Smooth muscle cell (in vitro differentiated cells): ENCODE results near the gene LIPA. TPM values are rescaled to one million over a fixed set of nuclear protein-coding genes. Genes with fewer than 3 reads are reported as not detected.

ENCODE experiments used
- DNase-seq: peaks from one replicate; lab custom pipeline; 2025; ENCODE audit not compliant: unreplicated experiment; lab: John Stamatoyannopoulos, UW
- H2AFZ ChIP-seq: fragments of 200-600 bp; sonication (generic); 2 replicates; pipeline ENCODE4 v1.6.0; 2016; ENCODE audit warnings: antibody characterized with exemption, low read depth, mild to moderate bottlenecking
- H3F3A ChIP-seq: fragments of 200-600 bp; sonication (generic); 2 replicates; pipeline ENCODE4 v1.6.0; 2017; ENCODE audit warnings: antibody characterized with exemption, low read depth
- H3K27ac ChIP-seq: fragments of 200-600 bp; sonication (generic); 2 replicates; pipeline ENCODE4 v1.5.1; 2016; ENCODE audit warnings: low read depth, mild to moderate bottlenecking
- H3K27me3 ChIP-seq: fragments of 200-600 bp; sonication (generic); 2 replicates; pipeline ENCODE4 v1.6.1; 2016; ENCODE audit warnings: low read depth, mild to moderate bottlenecking
- H3K36me3 ChIP-seq: fragments of 200-600 bp; sonication (generic); 2 replicates; pipeline ENCODE4 v1.5.1; 2016; ENCODE audit warnings: low read depth
- H3K4me1 ChIP-seq: fragments of 200-600 bp; sonication (generic); 2 replicates; pipeline ENCODE4 v1.5.1; 2016; ENCODE audit warnings: low read depth
- H3K4me2 ChIP-seq: fragments of 200-600 bp; sonication (generic); 2 replicates; pipeline ENCODE4 v1.6.0; 2016; ENCODE audit warnings: mild to moderate bottlenecking
- H3K4me3 ChIP-seq: fragments of 200-600 bp; sonication (generic); 2 replicates; pipeline ENCODE4 v1.5.1; 2016; ENCODE audit warnings: mild to moderate bottlenecking
- H3K79me2 ChIP-seq: fragments of 200-600 bp; sonication (generic); 2 replicates; pipeline ENCODE4 v1.6.0; 2016; ENCODE audit warnings: low read depth, mild to moderate bottlenecking
- H3K9ac ChIP-seq: fragments of 200-600 bp; sonication (generic); 2 replicates; pipeline ENCODE4 v1.6.0; 2016; ENCODE audit warnings: low read depth
- H3K9me3 ChIP-seq: fragments of 200-600 bp; sonication (generic); replicated peaks from 2 replicates; pipeline ENCODE4 v1.5.1; 2016; ENCODE audit warnings: low read depth
- H4K20me1 ChIP-seq: fragments of 200-600 bp; sonication (generic); 2 replicates; pipeline ENCODE4 v1.6.0; 2016; ENCODE audit warnings: low read depth
- WGBS: methylation state at CpG from one replicate; pipeline ENCODE4 v1.1.7; 2016; ENCODE audit warnings: low lambda C conversion rate; 5-methylcytosine and 5-hydroxymethylcytosine counted together
- polyA plus RNA-seq: library from polyadenylated mRNA; unstranded; fragments of >200 nt; fragmentation: Nextera tagmentation; extraction: Ambion mirVana; gene quantifications from 2 replicates; pipeline ENCODE4 v1.2.1, GENCODE V29; 2016
- total RNA-seq: library from RNA; depleted of rRNA; stranded (reverse); fragments of >200 nt; gene quantifications from 2 replicates; pipeline ENCODE4 v1.2.3, GENCODE V29; 2014
- TF ChIP-seq, protein P1 (sequence below): fragments of 200-600 bp; sonication (generic); IDR thresholded peaks from 2 replicates; pipeline ENCODE4 v1.5.1; 2017; ENCODE audit warnings: borderline replicate concordance, mild to moderate bottlenecking, antibody characterized with exemption; ENCODE audit not compliant: insufficient read depth, poor library complexity, severe bottlenecking

LIPA gene
- total and polyA plus RNA-seq, 2 experiments from 2014 or later, result 27.1 to 34.4 TPM

GRCh38 chr10:89189211-89189734 is 62.3 kb downstream of the LIPA start:
- Histone ChIP-seq H3K27me3 (peaks cover 10% of the 10 kb centered on the region), H4K20me1 (no peaks in the 10 kb centered on the region), H2AFZ (no peak overlapping the region), H3K9me3 (no peaks in the 10 kb centered on the region), H3F3A (no peaks in the 10 kb centered on the region), H3K4me2 (no peak overlapping the region), H3K79me2 (no peaks in the 10 kb centered on the region), H3K27ac (no peak overlapping the region), H3K4me3 (no peak overlapping the region), H3K36me3 (no peaks in the 10 kb centered on the region), H3K9ac (no peak overlapping the region), H3K4me1 (no peaks in the 10 kb centered on the region)
- TF ChIP-seq, protein P1, sequence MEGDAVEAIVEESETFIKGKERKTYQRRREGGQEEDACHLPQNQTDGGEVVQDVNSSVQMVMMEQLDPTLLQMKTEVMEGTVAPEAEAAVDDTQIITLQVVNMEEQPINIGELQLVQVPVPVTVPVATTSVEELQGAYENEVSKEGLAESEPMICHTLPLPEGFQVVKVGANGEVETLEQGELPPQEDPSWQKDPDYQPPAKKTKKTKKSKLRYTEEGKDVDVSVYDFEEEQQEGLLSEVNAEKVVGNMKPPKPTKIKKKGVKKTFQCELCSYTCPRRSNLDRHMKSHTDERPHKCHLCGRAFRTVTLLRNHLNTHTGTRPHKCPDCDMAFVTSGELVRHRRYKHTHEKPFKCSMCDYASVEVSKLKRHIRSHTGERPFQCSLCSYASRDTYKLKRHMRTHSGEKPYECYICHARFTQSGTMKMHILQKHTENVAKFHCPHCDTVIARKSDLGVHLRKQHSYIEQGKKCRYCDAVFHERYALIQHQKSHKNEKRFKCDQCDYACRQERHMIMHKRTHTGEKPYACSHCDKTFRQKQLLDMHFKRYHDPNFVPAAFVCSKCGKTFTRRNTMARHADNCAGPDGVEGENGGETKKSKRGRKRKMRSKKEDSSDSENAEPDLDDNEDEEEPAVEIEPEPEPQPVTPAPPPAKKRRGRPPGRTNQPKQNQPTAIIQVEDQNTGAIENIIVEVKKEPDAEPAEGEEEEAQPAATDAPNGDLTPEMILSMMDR, result no peak
- DNase-seq, result no peak
- WGBS, result 94% methylated on average over 2 of the region's 2 CpGs

- peaks cover 10% of the 10 kb centered on the region for H3K27me3 ChIP-seq
- no peak overlapping the region for H3K4me2 ChIP-seq
- H3F3A ChIP-seq, result no peaks in the 10 kb centered on the region
- no peaks in the 10 kb centered on the region for H3K9me3 ChIP-seq
- H2AFZ ChIP-seq, result no peak overlapping the region
- H3K9ac ChIP-seq, result no peak overlapping the region
- H3K79me2 ChIP-seq, result no peaks in the 10 kb centered on the region
- H3K4me3 ChIP-seq, result no peak overlapping the region
- DNase-seq, result no peak
- no peaks in the 10 kb centered on the region for H4K20me1 ChIP-seq
- TF ChIP-seq, protein P1, result no peak
- H3K27ac ChIP-seq, result no peak overlapping the region
- H3K4me1 ChIP-seq, result no peaks in the 10 kb centered on the region
- no peaks in the 10 kb centered on the region for H3K36me3 ChIP-seq
These were observed 65.9 kb downstream of the LIPA start for GRCh38 chr10:89185658-89186057.

DNA sequence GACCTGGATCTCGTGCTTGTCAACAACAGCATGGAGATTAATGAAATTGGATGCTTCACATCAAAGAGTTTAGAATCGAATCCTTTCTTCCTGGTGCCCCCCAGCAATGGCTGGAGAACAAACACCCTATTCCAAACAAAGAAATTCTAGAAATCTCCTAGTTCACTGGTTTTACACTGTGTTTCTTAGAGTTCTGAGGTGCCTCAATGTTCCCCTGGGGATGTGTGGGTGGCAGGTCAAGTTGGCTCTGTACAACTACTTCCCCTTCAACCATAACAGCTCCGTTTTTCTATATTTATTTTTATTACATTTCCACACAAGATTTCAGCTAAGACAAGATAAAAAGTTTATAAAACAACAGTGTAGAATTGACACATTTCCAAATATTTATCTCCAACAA is 66.9 kb downstream of the LIPA start:
- TF ChIP-seq, protein P1, result no peak
- Histone ChIP-seq H3K4me2 (no peak overlapping the region), H3K4me3 (no peak overlapping the region), H3K36me3 (no peaks in the 10 kb centered on the region), H3K9ac (no peak overlapping the region), H2AFZ (no peak overlapping the region), H3F3A (no peaks in the 10 kb centered on the region), H4K20me1 (no peaks in the 10 kb centered on the region), H3K79me2 (no peaks in the 10 kb centered on the region), H3K9me3 (no peaks in the 10 kb centered on the region), H3K4me1 (no peaks in the 10 kb centered on the region), H3K27ac (no peak overlapping the region), H3K27me3 (peaks cover 4% of the 10 kb centered on the region)
- DNase-seq, result no peak
- 83% methylated on average over 3 of the region's 3 CpGs for WGBS

GRCh38 chr10:89183571-89183970 is 68.0 kb downstream of the LIPA start:
- Histone ChIP-seq H3K9me3 (no peaks in the 10 kb centered on the region), H4K20me1 (no peaks in the 10 kb centered on the region), H3K4me2 (no peak overlapping the region), H3K27me3 (peaks cover 3% of the 10 kb centered on the region), H3K36me3 (no peaks in the 10 kb centered on the region), H3K4me3 (no peak overlapping the region), H3K27ac (no peak overlapping the region), H3F3A (no peaks in the 10 kb centered on the region), H3K4me1 (no peaks in the 10 kb centered on the region), H3K9ac (no peak overlapping the region), H2AFZ (no peak overlapping the region), H3K79me2 (no peaks in the 10 kb centered on the region)
- no peak for DNase-seq
- TF ChIP-seq, protein P1, result no peak
